ENCODE data around the gene ANKRD44.

- TF ChIP-seq, protein P1, sequence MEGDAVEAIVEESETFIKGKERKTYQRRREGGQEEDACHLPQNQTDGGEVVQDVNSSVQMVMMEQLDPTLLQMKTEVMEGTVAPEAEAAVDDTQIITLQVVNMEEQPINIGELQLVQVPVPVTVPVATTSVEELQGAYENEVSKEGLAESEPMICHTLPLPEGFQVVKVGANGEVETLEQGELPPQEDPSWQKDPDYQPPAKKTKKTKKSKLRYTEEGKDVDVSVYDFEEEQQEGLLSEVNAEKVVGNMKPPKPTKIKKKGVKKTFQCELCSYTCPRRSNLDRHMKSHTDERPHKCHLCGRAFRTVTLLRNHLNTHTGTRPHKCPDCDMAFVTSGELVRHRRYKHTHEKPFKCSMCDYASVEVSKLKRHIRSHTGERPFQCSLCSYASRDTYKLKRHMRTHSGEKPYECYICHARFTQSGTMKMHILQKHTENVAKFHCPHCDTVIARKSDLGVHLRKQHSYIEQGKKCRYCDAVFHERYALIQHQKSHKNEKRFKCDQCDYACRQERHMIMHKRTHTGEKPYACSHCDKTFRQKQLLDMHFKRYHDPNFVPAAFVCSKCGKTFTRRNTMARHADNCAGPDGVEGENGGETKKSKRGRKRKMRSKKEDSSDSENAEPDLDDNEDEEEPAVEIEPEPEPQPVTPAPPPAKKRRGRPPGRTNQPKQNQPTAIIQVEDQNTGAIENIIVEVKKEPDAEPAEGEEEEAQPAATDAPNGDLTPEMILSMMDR (IDR thresholded peaks at IDR 0.05) = no peak
- TF ChIP-seq POLR2A (IDR thresholded peaks at IDR 0.05) = no peak
Observed at GRCh38 chr2:197237291-197238042, 73.1 kb downstream of the ANKRD44 start.
